ENCODE data around the gene C11orf52. TPM values are rescaled to one million over a fixed set of nuclear protein-coding genes. Genes with fewer than 3 reads are reported as not detected.

C11orf52 gene
- total RNA-seq, 2 experiments from 2014 or later = not detected

GRCh38 chr11:111913997-111914396 lies 4.7 kb upstream of the C11orf52 start:
- POLR2A ChIA-PET = interaction anchor here (1.9 kb wide), 1 partner anchor 13 kb away, joined by 8 read pairs; no protein-coding TSS in a partner anchor
- H3K4me1 Mint-ChIP-seq (ENCODE audit: low read depth) = no peaks in the 10 kb centered on the region
- no peaks in the 10 kb centered on the region for H3K9me3 Mint-ChIP-seq (ENCODE audit: insufficient read depth)
- DNase-seq = no peak
- CTCF ChIA-PET = interaction anchor here (1.3 to 1.5 kb wide), 2 partner anchors 12 to 15 kb away, joined by 3 to 6 read pairs; no protein-coding TSS in a partner anchor
- no peak overlapping the region for H3K4me3 Mint-ChIP-seq
- no peak for ATAC-seq
- H3K27me3 Mint-ChIP-seq (ENCODE audit: low read depth) = peaks cover 50% of the 10 kb centered on the region
- H3K36me3 Mint-ChIP-seq (ENCODE audit: low read depth) = no peaks in the 10 kb centered on the region
- H3K27ac Mint-ChIP-seq = no peak overlapping the region

GRCh38 chr11:111916768-111917167 lies 1.9 kb upstream of the C11orf52 start:
- DNase-seq = no peak
- Mint-ChIP-seq H3K27me3 (ENCODE audit: low read depth) (peaks cover 41% of the 10 kb centered on the region), H3K27ac (no peak overlapping the region), H3K4me1 (ENCODE audit: low read depth) (no peaks in the 10 kb centered on the region), H3K36me3 (ENCODE audit: low read depth) (no peaks in the 10 kb centered on the region), H3K9me3 (ENCODE audit: insufficient read depth) (no peaks in the 10 kb centered on the region), H3K4me3 (no peak overlapping the region)
- ATAC-seq = no peak
- CTCF ChIA-PET = interaction anchor here (0.9 kb wide), 1 partner anchor 10 kb away, joined by 3 read pairs; no protein-coding TSS in a partner anchor
- POLR2A ChIA-PET = no interaction called here

DNA sequence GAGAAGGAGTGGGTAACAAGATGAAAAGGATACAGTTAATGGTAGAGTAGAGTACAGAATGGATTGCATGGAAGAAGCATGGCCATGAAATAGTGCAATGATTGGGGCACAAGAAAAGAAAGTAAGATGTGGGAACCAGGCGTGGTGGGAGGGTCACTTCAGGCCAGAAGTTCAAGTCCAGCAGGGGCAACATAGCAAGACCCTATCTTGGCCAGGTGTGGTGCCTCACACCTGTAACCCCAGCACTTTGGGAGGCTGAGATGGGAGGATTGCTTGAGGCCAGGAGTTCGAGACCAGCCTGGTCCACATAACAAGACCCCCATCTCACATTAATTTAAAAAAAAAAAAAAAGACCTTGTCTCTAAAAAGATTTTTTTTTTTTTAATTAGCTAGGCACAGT lies 1.4 kb upstream of the C11orf52 start:
- ChIA-PET POLR2A (interaction anchor here (1.3 kb wide), 1 partner anchor 9 kb away, joined by 4 read pairs; no protein-coding TSS in a partner anchor), CTCF (interaction anchor here (0.9 to 2.0 kb wide), 2 partner anchors 9 to 14 kb away, joined by 3 to 6 read pairs; no protein-coding TSS in a partner anchor)
- ATAC-seq = no peak

DNA sequence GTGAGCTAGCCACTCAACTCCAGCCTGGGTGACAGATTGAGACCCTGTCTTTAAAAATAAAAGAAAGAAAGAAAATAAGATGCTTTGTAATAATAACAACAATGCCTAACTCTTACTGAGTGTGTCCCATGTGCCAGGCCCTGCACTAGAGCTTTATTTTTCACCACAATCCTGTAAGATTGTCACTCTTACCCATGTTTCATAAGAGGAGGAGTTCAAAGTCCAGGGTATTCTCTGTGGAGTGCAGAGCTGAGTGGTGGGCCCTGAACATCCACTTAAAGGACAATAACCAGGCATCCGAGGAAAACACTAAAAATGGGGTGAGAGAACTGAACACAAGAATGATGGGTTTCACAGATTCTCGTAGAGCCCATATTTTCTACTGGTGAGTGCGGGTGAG lies 925 bp upstream of the C11orf52 start:
- POLR2A ChIA-PET = interaction anchor here (1.3 kb wide), 1 partner anchor 9 kb away, joined by 4 read pairs; no protein-coding TSS in a partner anchor

More for the DNA sequence above, 1.4 kb upstream of the C11orf52 start:
- Mint-ChIP-seq H3K4me3 (no peak overlapping the region), H3K36me3 (ENCODE audit: low read depth) (no peaks in the 10 kb centered on the region), H3K27me3 (ENCODE audit: low read depth) (peaks cover 35% of the 10 kb centered on the region), H3K4me1 (ENCODE audit: low read depth) (no peaks in the 10 kb centered on the region), H3K9me3 (ENCODE audit: insufficient read depth) (no peaks in the 10 kb centered on the region), H3K27ac (no peak overlapping the region)
- DNase-seq = no peak

DNA sequence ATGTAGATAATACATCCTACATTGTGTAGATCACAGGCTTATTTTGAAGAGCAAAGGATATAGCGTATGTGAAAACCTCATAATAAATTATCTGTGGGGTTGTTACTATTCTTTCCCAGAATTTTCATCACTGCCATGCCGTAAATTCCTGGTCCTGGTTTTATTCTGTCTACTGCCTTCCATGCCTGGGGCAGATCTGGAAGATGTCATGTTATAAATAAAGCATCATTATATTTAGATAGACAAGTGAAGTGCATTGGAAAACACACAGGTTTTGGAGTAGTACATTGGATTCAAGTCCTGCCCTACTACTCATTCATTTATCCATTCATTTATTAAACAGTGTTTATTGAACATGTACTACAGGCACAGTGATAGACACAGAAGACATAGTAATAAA lies 2.2 kb downstream of the C11orf52 start:
- no peaks in the 10 kb centered on the region for H3K9me3 Mint-ChIP-seq (ENCODE audit: insufficient read depth)
- H3K27me3 Mint-ChIP-seq (ENCODE audit: low read depth) = peaks cover 23% of the 10 kb centered on the region
- peaks cover 3% of the 10 kb centered on the region for H3K4me1 Mint-ChIP-seq (ENCODE audit: low read depth)
- CTCF ChIA-PET = interaction anchor here (0.6 kb wide), 1 partner anchor 38 kb away, joined by 3 read pairs; no protein-coding TSS in a partner anchor
- H3K36me3 Mint-ChIP-seq (ENCODE audit: low read depth) = no peaks in the 10 kb centered on the region
- H3K4me3 Mint-ChIP-seq = no peak overlapping the region
- DNase-seq = no peak
- no peak for ATAC-seq
- no peak overlapping the region for H3K27ac Mint-ChIP-seq
- POLR2A ChIA-PET = no interaction called here

More for the DNA sequence above, 925 bp upstream of the C11orf52 start:
- H3K9me3 Mint-ChIP-seq (ENCODE audit: insufficient read depth) = no peaks in the 10 kb centered on the region
- peaks cover 35% of the 10 kb centered on the region for H3K27me3 Mint-ChIP-seq (ENCODE audit: low read depth)
- DNase-seq = no peak
- H3K4me1 Mint-ChIP-seq (ENCODE audit: low read depth) = no peaks in the 10 kb centered on the region
- no peak overlapping the region for H3K27ac Mint-ChIP-seq
- no peak overlapping the region for H3K4me3 Mint-ChIP-seq
- CTCF ChIA-PET = interaction anchor here (0.9 to 2.0 kb wide), 2 partner anchors 9 to 14 kb away, joined by 3 to 6 read pairs; no protein-coding TSS in a partner anchor
- no peak for ATAC-seq
- H3K36me3 Mint-ChIP-seq (ENCODE audit: low read depth) = no peaks in the 10 kb centered on the region

- Mint-ChIP-seq H3K4me1 (ENCODE audit: low read depth) (peaks cover 11% of the 10 kb centered on the region), H3K27me3 (ENCODE audit: low read depth) (peaks cover 18% of the 10 kb centered on the region), H3K4me3 (no peak overlapping the region), H3K9me3 (ENCODE audit: insufficient read depth) (no peaks in the 10 kb centered on the region), H3K27ac (no peak overlapping the region), H3K36me3 (ENCODE audit: low read depth) (no peaks in the 10 kb centered on the region)
- ATAC-seq = no peak
- ChIA-PET POLR2A (no interaction called here), CTCF (interaction anchor here (0.6 kb wide), 1 partner anchor 38 kb away, joined by 3 read pairs; no protein-coding TSS in a partner anchor)
- DNase-seq = no peak
Measured at GRCh38 chr11:111921541-111922230, 3.0 kb downstream of the C11orf52 start.

GRCh38 chr11:111922803-111923202 lies 4.1 kb downstream of the C11orf52 start:
- Mint-ChIP-seq H3K36me3 (ENCODE audit: low read depth) (no peaks in the 10 kb centered on the region), H3K4me1 (ENCODE audit: low read depth) (peaks cover 16% of the 10 kb centered on the region), H3K4me3 (no peak overlapping the region), H3K27me3 (ENCODE audit: low read depth) (peaks cover 14% of the 10 kb centered on the region), H3K27ac (no peak overlapping the region), H3K9me3 (ENCODE audit: insufficient read depth) (no peaks in the 10 kb centered on the region)
- ChIA-PET POLR2A (no interaction called here), CTCF (interaction anchor here (1.5 to 2.0 kb wide), 2 partner anchors 9 to 60 kb away, joined by 4 read pairs; no protein-coding TSS in a partner anchor)
- ATAC-seq (no peak), DNase-seq (no peak)

DNA sequence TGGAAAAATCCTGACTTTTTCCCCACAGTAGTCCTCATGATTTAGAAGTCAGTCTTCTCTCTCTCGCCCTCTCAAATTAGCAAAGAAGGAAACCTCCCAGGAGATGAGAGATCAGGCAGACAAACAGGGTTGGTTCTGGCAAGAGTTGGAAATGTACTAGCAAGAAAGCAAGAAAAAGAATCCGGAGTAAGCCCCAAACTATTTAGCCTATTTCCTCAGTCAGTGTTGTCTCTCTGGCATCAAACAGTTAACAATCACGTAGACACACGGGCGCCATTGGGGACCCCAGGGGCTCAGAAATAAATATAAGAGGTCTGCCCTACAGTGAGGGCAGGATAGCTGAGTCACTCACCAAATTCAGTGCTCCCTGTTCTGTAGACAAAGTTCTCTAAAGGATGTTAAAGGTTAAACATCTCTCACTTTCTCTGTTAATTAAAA lies 4.7 kb downstream of the C11orf52 start:
- POLR2A ChIA-PET = no interaction called here
- CTCF ChIA-PET = interaction anchor here (1.5 to 2.0 kb wide), 2 partner anchors 9 to 59 kb away, joined by 4 read pairs; no protein-coding TSS in a partner anchor
- DNase-seq (no peak), ATAC-seq (no peak)
- no peak overlapping the region for H3K4me3 Mint-ChIP-seq
- no peaks in the 10 kb centered on the region for H3K9me3 Mint-ChIP-seq (ENCODE audit: insufficient read depth)
- no peak overlapping the region for H3K27ac Mint-ChIP-seq
- peaks cover 14% of the 10 kb centered on the region for H3K27me3 Mint-ChIP-seq (ENCODE audit: low read depth)
- no peaks in the 10 kb centered on the region for H3K36me3 Mint-ChIP-seq (ENCODE audit: low read depth)
- peaks cover 16% of the 10 kb centered on the region for H3K4me1 Mint-ChIP-seq (ENCODE audit: low read depth)

- ChIA-PET CTCF (interaction anchor here (1.2 to 2.0 kb wide), 3 partner anchors 8 to 59 kb away, joined by 4 to 5 read pairs (median 4); partner anchors contain the start of gene DIXDC1), POLR2A (no interaction called here)
- H3K27me3 Mint-ChIP-seq (ENCODE audit: low read depth) = peaks cover 14% of the 10 kb centered on the region
- ATAC-seq (no peak), DNase-seq (no peak)
- H3K27ac Mint-ChIP-seq = no peak overlapping the region
- H3K9me3 Mint-ChIP-seq (ENCODE audit: insufficient read depth) = no peaks in the 10 kb centered on the region
- no peaks in the 10 kb centered on the region for H3K36me3 Mint-ChIP-seq (ENCODE audit: low read depth)
- H3K4me1 Mint-ChIP-seq (ENCODE audit: low read depth) = peaks cover 16% of the 10 kb centered on the region
- H3K4me3 Mint-ChIP-seq = no peak overlapping the region
Measured at GRCh38 chr11:111923951-111924350, 5.2 kb downstream of the C11orf52 start.

DNA sequence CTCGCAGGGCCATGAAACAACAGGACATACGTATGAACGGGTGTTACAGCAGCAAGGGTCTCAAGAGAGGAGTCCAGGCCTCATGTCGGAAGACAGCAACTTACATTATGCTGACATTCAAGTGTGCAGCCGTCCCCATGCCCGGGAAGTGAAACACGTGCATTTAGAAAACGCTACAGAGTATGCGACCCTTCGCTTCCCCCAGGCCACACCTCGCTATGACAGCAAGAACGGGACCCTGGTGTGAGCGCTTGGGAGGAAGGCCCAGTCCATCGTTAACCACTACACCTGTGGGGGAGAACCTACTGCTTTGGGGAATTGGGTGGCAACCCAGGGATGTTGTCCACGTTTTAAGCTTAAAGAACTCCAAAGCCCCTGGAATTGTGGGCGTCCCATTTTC lies 7.2 kb downstream of the C11orf52 start:
- CTCF ChIA-PET = interaction anchor here (0.8 to 13.6 kb wide), 16 partner anchors 9 to 354 kb away, joined by 3 to 261 read pairs (median 5); partner anchors contain the start of gene DIXDC1
- Mint-ChIP-seq H3K36me3 (ENCODE audit: low read depth) (no peaks in the 10 kb centered on the region), H3K9me3 (ENCODE audit: insufficient read depth) (no peaks in the 10 kb centered on the region), H3K27ac (peak overlapping the region; percentile 58), H3K4me3 (peak overlapping the region; percentile 82), H3K27me3 (ENCODE audit: low read depth) (peaks cover 12% of the 10 kb centered on the region), H3K4me1 (ENCODE audit: low read depth) (peaks cover 16% of the 10 kb centered on the region)
- ATAC-seq (no peak), DNase-seq (no peak)
- POLR2A ChIA-PET = interaction anchor here (0.8 to 2.7 kb wide), 13 partner anchors 8 to 161 kb away, joined by 3 to 21 read pairs (median 4); partner anchors contain the start of genes ALG9 and DIXDC1

GRCh38 chr11:111926505-111927391 lies 8.0 kb downstream of the C11orf52 start:
- peak; percentile 93 for ATAC-seq
- Mint-ChIP-seq H3K27ac (peak overlapping the region; percentile 91), H3K27me3 (ENCODE audit: low read depth) (peaks cover 7% of the 10 kb centered on the region), H3K9me3 (ENCODE audit: insufficient read depth) (no peaks in the 10 kb centered on the region), H3K4me3 (peak overlapping the region; percentile 82), H3K4me1 (ENCODE audit: low read depth) (peaks cover 16% of the 10 kb centered on the region), H3K36me3 (ENCODE audit: low read depth) (no peaks in the 10 kb centered on the region)
- DNase-seq = peak; percentile 96
- CTCF ChIA-PET = interaction anchor here (0.8 to 13.6 kb wide), 20 partner anchors 9 to 354 kb away, joined by 3 to 261 read pairs (median 5); partner anchors contain the start of genes ALG9 and DIXDC1
- POLR2A ChIA-PET = interaction anchor here (0.6 to 2.7 kb wide), 18 partner anchors 9 to 354 kb away, joined by 3 to 21 read pairs (median 4); partner anchors contain the start of genes ALG9 and DIXDC1
